OCI-LY1 (cell line): ENCODE results near the gene HOXD3.

Experiments
- CTCF ChIP-seq: fragments of 200-600 bp; sonication (generic), shearing (Covaris generic); IDR thresholded peaks from 2 replicates; pipeline ENCODE4 v1.5.1; 2017; ENCODE audit warnings: mild to moderate bottlenecking, antibody characterized with exemption, low read length, moderate library complexity, mixed read lengths
- EZH2 ChIP-seq: fragments of 200-600 bp; sonication (generic), shearing (Covaris generic); IDR thresholded peaks from 2 replicates; pipeline ENCODE4 v1.8.0; 2017; ENCODE audit warnings: borderline replicate concordance, mixed run types, mild to moderate bottlenecking, antibody characterized with exemption, low read length, moderate library complexity, mixed read lengths

- no peak for TF ChIP-seq EZH2
- TF ChIP-seq CTCF: no peak
These were observed 30.2 kb downstream of the HOXD3 start for GRCh38 chr2:176187200-176187898.
